Measurements from ENCODE around the gene SMYD4. TPM values are rescaled to one million over a fixed set of nuclear protein-coding genes. Genes with fewer than 3 reads are reported as not detected.

The SMYD4 gene
- total and polyA plus RNA-seq, 2 experiments from 2014 or later: 17.0 to 21.9 TPM

DNA sequence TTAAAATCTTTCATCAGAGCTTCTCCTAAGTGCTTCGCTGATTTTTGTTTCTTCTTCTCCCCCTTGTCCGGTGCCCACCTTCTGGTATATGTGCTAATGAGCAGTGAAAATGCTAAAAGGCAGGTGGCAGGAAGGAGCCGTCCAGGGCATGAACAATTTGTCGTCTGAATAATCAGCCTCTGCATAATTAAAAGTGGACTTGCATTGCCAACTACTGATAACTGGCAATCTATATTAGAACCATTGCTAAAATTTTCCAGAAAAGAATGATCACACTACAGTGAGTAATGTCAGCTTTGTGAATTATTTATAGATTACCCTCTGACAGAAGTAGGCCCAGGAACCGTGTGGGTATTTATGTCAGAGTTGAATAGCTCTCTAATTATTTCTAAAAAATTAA, 39.8 kb downstream of the SMYD4 start (continued):
- TF ChIP-seq, protein P1, sequence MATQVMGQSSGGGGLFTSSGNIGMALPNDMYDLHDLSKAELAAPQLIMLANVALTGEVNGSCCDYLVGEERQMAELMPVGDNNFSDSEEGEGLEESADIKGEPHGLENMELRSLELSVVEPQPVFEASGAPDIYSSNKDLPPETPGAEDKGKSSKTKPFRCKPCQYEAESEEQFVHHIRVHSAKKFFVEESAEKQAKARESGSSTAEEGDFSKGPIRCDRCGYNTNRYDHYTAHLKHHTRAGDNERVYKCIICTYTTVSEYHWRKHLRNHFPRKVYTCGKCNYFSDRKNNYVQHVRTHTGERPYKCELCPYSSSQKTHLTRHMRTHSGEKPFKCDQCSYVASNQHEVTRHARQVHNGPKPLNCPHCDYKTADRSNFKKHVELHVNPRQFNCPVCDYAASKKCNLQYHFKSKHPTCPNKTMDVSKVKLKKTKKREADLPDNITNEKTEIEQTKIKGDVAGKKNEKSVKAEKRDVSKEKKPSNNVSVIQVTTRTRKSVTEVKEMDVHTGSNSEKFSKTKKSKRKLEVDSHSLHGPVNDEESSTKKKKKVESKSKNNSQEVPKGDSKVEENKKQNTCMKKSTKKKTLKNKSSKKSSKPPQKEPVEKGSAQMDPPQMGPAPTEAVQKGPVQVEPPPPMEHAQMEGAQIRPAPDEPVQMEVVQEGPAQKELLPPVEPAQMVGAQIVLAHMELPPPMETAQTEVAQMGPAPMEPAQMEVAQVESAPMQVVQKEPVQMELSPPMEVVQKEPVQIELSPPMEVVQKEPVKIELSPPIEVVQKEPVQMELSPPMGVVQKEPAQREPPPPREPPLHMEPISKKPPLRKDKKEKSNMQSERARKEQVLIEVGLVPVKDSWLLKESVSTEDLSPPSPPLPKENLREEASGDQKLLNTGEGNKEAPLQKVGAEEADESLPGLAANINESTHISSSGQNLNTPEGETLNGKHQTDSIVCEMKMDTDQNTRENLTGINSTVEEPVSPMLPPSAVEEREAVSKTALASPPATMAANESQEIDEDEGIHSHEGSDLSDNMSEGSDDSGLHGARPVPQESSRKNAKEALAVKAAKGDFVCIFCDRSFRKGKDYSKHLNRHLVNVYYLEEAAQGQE (IDR thresholded peaks at IDR 0.05; ENCODE audit: unreplicated experiment): no peak
- TF ChIP-seq, protein P2, sequence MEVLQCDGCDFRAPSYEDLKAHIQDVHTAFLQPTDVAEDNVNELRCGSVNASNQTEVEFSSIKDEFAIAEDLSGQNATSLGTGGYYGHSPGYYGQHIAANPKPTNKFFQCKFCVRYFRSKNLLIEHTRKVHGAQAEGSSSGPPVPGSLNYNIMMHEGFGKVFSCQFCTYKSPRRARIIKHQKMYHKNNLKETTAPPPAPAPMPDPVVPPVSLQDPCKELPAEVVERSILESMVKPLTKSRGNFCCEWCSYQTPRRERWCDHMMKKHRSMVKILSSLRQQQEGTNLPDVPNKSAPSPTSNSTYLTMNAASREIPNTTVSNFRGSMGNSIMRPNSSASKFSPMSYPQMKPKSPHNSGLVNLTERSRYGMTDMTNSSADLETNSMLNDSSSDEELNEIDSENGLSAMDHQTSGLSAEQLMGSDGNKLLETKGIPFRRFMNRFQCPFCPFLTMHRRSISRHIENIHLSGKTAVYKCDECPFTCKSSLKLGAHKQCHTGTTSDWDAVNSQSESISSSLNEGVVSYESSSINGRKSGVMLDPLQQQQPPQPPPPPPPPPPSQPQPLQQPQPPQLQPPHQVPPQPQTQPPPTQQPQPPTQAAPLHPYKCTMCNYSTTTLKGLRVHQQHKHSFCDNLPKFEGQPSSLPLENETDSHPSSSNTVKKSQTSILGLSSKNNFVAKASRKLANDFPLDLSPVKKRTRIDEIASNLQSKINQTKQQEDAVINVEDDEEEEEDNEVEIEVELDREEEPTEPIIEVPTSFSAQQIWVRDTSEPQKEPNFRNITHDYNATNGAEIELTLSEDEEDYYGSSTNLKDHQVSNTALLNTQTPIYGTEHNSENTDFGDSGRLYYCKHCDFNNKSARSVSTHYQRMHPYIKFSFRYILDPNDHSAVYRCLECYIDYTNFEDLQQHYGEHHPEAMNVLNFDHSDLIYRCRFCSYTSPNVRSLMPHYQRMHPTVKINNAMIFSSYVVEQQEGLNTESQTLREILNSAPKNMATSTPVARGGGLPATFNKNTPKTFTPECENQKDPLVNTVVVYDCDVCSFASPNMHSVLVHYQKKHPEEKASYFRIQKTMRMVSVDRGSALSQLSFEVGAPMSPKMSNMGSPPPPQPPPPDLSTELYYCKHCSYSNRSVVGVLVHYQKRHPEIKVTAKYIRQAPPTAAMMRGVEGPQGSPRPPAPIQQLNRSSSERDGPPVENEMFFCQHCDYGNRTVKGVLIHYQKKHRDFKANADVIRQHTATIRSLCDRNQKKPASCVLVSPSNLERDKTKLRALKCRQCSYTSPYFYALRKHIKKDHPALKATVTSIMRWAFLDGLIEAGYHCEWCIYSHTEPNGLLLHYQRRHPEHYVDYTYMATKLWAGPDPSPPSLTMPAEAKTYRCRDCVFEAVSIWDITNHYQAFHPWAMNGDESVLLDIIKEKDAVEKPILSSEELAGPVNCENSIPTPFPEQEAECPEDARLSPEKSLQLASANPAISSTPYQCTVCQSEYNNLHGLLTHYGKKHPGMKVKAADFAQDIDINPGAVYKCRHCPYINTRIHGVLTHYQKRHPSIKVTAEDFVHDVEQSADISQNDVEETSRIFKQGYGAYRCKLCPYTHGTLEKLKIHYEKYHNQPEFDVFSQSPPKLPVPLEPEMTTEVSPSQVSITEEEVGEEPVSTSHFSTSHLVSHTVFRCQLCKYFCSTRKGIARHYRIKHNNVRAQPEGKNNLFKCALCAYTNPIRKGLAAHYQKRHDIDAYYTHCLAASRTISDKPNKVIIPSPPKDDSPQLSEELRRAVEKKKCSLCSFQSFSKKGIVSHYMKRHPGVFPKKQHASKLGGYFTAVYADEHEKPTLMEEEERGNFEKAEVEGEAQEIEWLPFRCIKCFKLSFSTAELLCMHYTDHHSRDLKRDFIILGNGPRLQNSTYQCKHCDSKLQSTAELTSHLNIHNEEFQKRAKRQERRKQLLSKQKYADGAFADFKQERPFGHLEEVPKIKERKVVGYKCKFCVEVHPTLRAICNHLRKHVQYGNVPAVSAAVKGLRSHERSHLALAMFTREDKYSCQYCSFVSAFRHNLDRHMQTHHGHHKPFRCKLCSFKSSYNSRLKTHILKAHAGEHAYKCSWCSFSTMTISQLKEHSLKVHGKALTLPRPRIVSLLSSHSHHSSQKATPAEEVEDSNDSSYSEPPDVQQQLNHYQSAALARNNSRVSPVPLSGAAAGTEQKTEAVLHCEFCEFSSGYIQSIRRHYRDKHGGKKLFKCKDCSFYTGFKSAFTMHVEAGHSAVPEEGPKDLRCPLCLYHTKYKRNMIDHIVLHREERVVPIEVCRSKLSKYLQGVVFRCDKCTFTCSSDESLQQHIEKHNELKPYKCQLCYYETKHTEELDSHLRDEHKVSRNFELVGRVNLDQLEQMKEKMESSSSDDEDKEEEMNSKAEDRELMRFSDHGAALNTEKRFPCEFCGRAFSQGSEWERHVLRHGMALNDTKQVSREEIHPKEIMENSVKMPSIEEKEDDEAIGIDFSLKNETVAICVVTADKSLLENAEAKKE (CRISPR knock-in tag; IDR thresholded peaks at IDR 0.05): no peak

DNA sequence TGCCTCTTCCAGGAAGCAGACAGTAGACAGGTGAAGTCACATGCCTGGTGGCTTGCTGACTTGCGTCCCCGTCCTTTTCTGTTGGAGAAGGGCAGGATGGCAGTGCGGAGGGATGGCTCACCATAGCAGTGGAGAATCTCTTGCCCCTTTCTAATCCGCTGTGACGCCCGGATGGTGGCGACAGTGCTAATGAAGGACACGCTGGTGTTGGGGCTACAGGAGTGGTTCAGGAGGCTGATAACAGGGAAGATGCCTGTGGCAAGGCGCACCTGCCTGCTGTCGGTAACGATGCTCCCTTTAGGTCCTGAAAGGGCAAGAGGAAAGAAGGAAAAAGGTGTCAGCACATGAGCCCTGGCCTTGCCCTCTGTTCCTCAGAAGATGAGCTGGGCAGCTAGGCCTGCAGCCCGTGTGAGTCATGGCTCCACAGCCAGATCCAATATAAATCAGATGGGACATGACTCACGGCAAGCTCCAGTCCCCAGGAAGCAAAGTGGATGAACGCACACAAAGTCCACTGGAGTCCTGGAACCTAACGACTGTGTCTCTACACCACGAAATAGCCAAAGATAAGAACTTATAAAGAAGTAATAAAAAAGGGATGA, 42.3 kb downstream of the SMYD4 start:
- Mint-ChIP-seq H3K36me3 (ENCODE audit: low read depth) (peaks cover 45% of the 10 kb centered on the region), H3K27me3 (ENCODE audit: insufficient read depth, low read depth, poor library complexity) (peaks cover 14% of the 10 kb centered on the region), H3K27ac (no peak overlapping the region), H3K4me3 (no peak overlapping the region), H3K9me3 (no peaks in the 10 kb centered on the region; the same call in 2 of the 3 replicates), H3K4me1 (no peaks in the 10 kb centered on the region)
- peaks cover 6% of the 10 kb centered on the region for H4K20me1 ChIP-seq (replicated peaks; ENCODE audit: insufficient read depth)
- no peak overlapping the region for H3K4me2 ChIP-seq
- no peak overlapping the region for H3K27ac ChIP-seq (ENCODE audit: low read depth)
- H3K27me3 ChIP-seq (ENCODE audit: insufficient read depth): no peaks in the 10 kb centered on the region
- 0 out of 2 replicates have a peak, but pooled peaks cover 3% of the 10 kb centered on the region for H3F3A ChIP-seq (replicated peaks; ENCODE audit: low read depth)
- H3K4me3 ChIP-seq: no peak overlapping the region
- H3K4me1 ChIP-seq (ENCODE audit: insufficient read depth): no peaks in the 10 kb centered on the region
- no peaks in the 10 kb centered on the region for H3K9me2 ChIP-seq (ENCODE audit: insufficient read depth)
- no peak for ATAC-seq
- H3K36me3 ChIP-seq (ENCODE audit: insufficient read depth): no peaks in the 10 kb centered on the region; the same call in none of the 2 replicates
- no peak overlapping the region for H2AFZ ChIP-seq
- DNase-seq (ENCODE audit: low spot score): no peak
- H3K79me2 ChIP-seq (replicated peaks; ENCODE audit: insufficient read depth): 0 out of 2 replicates have a peak, but pooled peaks cover 2% of the 10 kb centered on the region
- TF ChIP-seq ZNF331 (CRISPR knock-in tag; IDR thresholded peaks at IDR 0.05; ENCODE audit: low read depth) (no peak), CREB1 (CRISPR knock-in tag; IDR thresholded peaks at IDR 0.05; ENCODE audit: low read depth) (no peak), POLR2AphosphoS5 (IDR thresholded peaks at IDR 0.05; ENCODE audit: low read depth) (no peak)
- TF ChIP-seq, protein P1 (IDR thresholded peaks at IDR 0.05; ENCODE audit: unreplicated experiment): no peak
